Keratinocyte (primary cell): ENCODE results near the gene SLC35E2B.

Experiments
- EZH2 ChIP-seq: IDR thresholded peaks from one replicate; pipeline ENCODE4 v1.6.1; 2012; ENCODE audit warnings: inconsistent platforms, mild to moderate bottlenecking, low read length, moderate library complexity
- TF ChIP-seq, protein P1 (sequence below), 3 experiments: IDR thresholded peaks in 1 of 3; conservative IDR thresholded peaks in 1 of 3; optimal IDR thresholded peaks in 1 of 3; 2 replicates in 2 of 3; 3 replicates in 1 of 3; pipeline versions ENCODE3 to v1.5.1; 2011; ENCODE audit warnings: low read length in 3 of 3, mild to moderate bottlenecking in 3 of 3, moderate library complexity in 2 of 3, control low read depth in 1 of 3, inconsistent platforms in 1 of 3; ENCODE audit not compliant: insufficient read depth in 2 of 3; ENCODE audit errors: extremely low read depth in 1 of 3

DNA sequence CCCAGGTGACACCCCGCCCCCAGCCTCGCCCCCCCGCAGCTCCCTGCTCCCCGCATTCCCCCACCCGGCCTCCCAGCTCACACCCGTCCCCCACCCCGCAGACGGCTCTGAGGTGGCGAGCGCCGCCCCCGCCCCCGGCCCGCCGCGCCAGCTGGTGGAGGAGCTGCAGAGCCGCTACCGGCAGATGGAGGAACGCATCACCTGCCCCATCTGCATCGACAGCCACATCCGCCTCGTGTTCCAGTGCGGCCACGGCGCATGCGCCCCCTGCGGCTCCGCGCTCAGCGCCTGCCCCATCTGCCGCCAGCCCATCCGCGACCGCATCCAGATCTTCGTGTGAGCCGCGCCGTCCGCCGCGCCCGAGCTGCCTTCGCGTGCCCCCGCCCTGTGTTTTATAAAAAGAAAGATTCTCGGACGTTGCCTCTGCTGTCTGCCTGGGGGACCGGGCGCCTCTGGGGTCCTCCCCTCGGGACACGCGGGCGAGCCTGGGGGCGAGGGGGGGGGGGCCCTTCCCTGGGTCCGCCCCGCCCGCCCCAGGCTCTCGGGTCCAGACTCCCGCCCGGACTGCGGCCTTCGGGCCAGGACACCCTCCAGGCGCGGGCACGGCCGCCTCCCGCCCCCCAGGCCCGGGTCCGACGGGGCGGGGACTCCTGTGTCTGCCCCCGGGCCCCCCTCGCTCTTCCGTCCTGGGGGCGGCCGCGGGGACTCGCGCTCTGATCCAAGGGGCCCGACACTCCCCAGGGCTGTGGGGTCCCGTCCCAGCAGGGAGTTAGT is 62.2 kb downstream of the SLC35E2B start:
- TF ChIP-seq, protein P1, sequence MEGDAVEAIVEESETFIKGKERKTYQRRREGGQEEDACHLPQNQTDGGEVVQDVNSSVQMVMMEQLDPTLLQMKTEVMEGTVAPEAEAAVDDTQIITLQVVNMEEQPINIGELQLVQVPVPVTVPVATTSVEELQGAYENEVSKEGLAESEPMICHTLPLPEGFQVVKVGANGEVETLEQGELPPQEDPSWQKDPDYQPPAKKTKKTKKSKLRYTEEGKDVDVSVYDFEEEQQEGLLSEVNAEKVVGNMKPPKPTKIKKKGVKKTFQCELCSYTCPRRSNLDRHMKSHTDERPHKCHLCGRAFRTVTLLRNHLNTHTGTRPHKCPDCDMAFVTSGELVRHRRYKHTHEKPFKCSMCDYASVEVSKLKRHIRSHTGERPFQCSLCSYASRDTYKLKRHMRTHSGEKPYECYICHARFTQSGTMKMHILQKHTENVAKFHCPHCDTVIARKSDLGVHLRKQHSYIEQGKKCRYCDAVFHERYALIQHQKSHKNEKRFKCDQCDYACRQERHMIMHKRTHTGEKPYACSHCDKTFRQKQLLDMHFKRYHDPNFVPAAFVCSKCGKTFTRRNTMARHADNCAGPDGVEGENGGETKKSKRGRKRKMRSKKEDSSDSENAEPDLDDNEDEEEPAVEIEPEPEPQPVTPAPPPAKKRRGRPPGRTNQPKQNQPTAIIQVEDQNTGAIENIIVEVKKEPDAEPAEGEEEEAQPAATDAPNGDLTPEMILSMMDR (optimal IDR thresholded peaks at IDR 0.05 in 1 of 3, IDR thresholded peaks at IDR 0.05 in 1 of 3, conservative IDR thresholded peaks at IDR 0.05 in 1 of 3; ENCODE audit: extremely low read depth in 1 of 3, insufficient read depth in 2 of 3, low read length in 3 of 3), result peak in 1 of 3 experiments; percentile 23
- TF ChIP-seq EZH2, result no peak
